ENCODE data around the gene PSMB5. TPM values are rescaled to one million over a fixed set of nuclear protein-coding genes. Genes with fewer than 3 reads are reported as not detected.
A peak's percentile ranks its signal among the peaks of the same experiment; 100 is the strongest.

PSMB5 gene
- total and polyA plus RNA-seq, 9 of the 15 experiments (the other 6 are each of a cell fraction or from before 2014, with no cell fraction given): 198 to 1,870 (median 269) TPM

DNA sequence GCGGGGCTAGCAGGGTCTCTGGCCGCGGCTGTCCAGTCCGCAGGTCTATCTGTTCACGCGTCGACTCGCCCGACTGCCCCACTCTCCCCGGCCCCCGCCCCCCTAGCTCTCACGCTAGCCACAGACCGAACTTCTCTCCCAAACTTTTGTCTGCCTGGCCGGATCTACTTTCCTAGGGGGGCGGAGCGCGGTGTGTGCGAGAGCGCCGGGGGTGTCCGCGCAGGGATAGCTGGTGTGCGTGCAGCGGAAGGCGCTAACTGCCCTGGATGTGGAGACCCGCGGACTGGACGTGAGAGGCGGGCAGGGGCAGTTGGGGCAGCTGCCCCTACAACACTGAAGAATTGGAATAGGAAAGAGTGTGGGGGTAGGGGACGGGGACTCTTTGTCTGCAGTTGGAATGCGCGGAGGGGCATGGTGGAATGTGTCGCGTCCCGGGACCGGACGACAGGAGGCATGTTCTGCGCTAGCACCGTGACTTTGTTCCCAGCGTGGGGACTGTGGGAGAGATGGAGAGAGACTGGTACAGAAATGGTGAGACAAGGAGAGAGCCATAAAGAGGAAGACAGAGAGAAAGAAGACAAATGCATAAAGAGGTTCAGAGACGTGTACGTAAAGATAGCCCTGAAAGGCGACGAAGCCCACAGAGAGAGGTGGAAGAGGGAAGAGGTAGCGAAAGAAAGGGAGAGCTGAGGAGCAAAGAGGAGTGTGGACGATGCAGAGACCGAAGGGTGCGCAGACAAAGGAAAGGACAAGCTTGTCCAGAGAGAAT, 52.0 kb downstream of the PSMB5 start, which contains the start of gene AJUBA (continued):
- TF ChIP-seq, protein P1, sequence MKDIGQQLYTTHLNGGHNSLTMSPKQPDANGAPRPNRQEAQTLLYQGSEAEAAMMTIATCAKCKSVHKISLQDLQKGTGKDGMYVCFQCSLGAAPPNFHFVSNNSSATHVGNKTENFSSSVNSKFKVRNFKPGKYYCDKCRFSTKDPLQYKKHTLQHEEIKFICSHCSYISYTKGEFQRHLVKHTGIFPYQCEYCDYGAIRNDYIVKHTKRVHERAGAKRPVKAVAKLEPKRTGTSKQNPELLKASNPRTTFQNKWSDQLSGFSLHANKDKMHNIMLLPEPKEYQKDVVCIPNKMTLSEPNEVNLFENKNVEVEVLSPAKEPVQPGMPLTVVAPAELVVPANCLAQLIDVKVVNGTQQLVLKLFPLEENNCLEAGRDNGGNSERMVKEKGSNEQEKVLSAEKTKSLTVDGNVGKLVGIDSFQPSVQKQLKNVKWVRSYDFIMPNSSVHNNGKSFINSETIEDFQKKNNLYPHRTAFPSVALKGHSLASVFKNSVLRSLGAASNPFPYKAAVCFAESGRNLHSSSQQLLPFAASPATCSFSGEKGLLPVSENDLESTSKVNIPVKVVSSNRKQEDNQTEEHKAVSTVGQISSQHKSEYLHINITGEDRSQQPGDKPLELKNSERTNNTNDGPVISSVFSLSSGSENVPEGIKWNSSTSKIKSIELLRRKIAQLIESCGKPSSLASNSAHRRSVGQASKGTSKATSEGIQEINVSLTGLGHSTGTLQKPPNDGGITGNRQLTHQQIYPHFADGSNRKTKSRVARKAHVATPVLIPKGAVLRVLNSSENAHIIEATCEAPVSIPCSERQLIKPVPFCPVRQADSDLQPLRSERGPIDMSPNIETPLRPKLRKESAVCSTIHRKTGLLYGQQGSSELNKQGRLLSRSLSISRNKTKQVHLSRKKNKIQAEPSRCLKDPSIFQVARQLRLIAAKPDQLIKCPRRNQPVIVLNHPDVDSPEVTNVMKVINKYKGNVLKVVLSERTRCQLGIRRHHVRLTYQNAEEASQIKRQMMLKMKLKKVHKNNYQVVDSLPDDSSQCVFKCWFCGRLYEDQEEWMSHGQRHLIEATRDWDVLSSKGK (CRISPR knock-in tag; IDR thresholded peaks at IDR 0.05): no peak
- TF ChIP-seq L3MBTL2 (IDR thresholded peaks at IDR 0.05) (peak; percentile 92), HOXB6 (CRISPR knock-in tag; IDR thresholded peaks at IDR 0.05; ENCODE audit: borderline replicate concordance) (no peak), E2F6 (IDR thresholded peaks at IDR 0.05; ENCODE audit: borderline replicate concordance in 1 of 2, extremely low read depth in 1 of 2, insufficient read depth in 1 of 2, insufficient read length in 1 of 2, low read depth in 1 of 2, low read length in 1 of 2, poor library complexity in 1 of 2, severe bottlenecking in 1 of 2) (peak in 1 of 2 experiments; percentile 25), FOXP4 (CRISPR knock-in tag; IDR thresholded peaks at IDR 0.05; ENCODE audit: borderline replicate concordance) (no peak), NCOR1 (IDR thresholded peaks at IDR 0.05) (peak; percentile 70), NR4A1 (CRISPR knock-in tag; IDR thresholded peaks at IDR 0.05) (no peak), NR4A1 (tag; IDR thresholded peaks at IDR 0.05) (0 out of 2 replicates have a peak, but pooled peaks have one; percentile 50), U2AF1 (optimal IDR thresholded peaks at IDR 0.05; ENCODE audit: low read depth, low read length) (no peak), HLTF (IDR thresholded peaks at IDR 0.05) (peak; percentile 99), ZNF311 (CRISPR knock-in tag; IDR thresholded peaks at IDR 0.05) (no peak), RBM14 (IDR thresholded peaks at IDR 0.05; ENCODE audit: borderline replicate concordance, insufficient read depth, low read depth, low read length) (no peak), NCOA4 (IDR thresholded peaks at IDR 0.05; ENCODE audit: partially characterized antibody) (peak; percentile 26)
- TF ChIP-seq, protein P2, sequence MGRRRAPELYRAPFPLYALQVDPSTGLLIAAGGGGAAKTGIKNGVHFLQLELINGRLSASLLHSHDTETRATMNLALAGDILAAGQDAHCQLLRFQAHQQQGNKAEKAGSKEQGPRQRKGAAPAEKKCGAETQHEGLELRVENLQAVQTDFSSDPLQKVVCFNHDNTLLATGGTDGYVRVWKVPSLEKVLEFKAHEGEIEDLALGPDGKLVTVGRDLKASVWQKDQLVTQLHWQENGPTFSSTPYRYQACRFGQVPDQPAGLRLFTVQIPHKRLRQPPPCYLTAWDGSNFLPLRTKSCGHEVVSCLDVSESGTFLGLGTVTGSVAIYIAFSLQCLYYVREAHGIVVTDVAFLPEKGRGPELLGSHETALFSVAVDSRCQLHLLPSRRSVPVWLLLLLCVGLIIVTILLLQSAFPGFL (CRISPR knock-in tag; IDR thresholded peaks at IDR 0.05): no peak
- TF ChIP-seq, protein P3, sequence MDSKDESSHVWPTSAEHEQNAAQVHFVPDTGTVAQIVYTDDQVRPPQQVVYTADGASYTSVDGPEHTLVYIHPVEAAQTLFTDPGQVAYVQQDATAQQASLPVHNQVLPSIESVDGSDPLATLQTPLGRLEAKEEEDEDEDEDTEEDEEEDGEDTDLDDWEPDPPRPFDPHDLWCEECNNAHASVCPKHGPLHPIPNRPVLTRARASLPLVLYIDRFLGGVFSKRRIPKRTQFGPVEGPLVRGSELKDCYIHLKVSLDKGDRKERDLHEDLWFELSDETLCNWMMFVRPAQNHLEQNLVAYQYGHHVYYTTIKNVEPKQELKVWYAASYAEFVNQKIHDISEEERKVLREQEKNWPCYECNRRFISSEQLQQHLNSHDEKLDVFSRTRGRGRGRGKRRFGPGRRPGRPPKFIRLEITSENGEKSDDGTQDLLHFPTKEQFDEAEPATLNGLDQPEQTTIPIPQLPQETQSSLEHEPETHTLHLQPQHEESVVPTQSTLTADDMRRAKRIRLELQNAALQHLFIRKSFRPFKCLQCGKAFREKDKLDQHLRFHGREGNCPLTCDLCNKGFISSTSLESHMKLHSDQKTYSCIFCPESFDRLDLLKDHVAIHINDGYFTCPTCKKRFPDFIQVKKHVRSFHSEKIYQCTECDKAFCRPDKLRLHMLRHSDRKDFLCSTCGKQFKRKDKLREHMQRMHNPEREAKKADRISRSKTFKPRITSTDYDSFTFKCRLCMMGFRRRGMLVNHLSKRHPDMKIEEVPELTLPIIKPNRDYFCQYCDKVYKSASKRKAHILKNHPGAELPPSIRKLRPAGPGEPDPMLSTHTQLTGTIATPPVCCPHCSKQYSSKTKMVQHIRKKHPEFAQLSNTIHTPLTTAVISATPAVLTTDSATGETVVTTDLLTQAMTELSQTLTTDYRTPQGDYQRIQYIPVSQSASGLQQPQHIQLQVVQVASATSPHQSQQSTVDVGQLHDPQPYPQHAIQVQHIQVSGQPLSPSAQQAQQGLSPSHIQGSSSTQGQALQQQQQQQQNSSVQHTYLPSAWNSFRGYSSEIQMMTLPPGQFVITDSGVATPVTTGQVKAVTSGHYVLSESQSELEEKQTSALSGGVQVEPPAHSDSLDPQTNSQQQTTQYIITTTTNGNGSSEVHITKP (IDR thresholded peaks at IDR 0.05; ENCODE audit: partially characterized antibody): peak; percentile 48
